ENCODE measurements around the gene FAAP100. TPM values are rescaled to one million over a fixed set of nuclear protein-coding genes. Genes with fewer than 3 reads are reported as not detected.

The FAAP100 gene
- total and polyA plus RNA-seq, 7 donors: 6.6 to 27.2 (median 10.9) TPM

GRCh38 chr17:81503619-81504018 is 48.5 kb downstream of the FAAP100 start:
- Histone ChIP-seq H3K4me1 (peaks cover 0 to 4% (median 3%) of the 10 kb centered on the region in 4 donors), H3K27ac (no peak overlapping the region), H3K27me3 (peaks cover 0 to 4% (median 0%) of the 10 kb centered on the region in 3 donors), H3K4me3 (no peak overlapping the region), H3K36me3 (peaks cover 0 to 4% (median 2%) of the 10 kb centered on the region in 4 donors), H3K9me3 (no peaks in the 10 kb centered on the region)
- no peak for TF ChIP-seq POLR2AphosphoS5 (IDR thresholded peaks at IDR 0.05)
- no peak for TF ChIP-seq CTCF (IDR thresholded peaks at IDR 0.05)
- TF ChIP-seq POLR2A (IDR thresholded peaks at IDR 0.05): no peak
- no peak for TF ChIP-seq EP300 (IDR thresholded peaks at IDR 0.05)
- intact Hi-C loops (cut with DNase I): no loop called here
- DNase-seq: no peak

- Histone ChIP-seq H3K36me3 (no peaks in the 10 kb centered on the region), H3K4me1 (no peaks in the 10 kb centered on the region), H3K9me3 (no peaks in the 10 kb centered on the region), H3K4me3 (no peak overlapping the region), H3K27me3 (peaks cover 0 to 4% (median 0%) of the 10 kb centered on the region in 3 donors), H3K27ac (no peak overlapping the region)
- intact Hi-C loops (cut with DNase I): no loop called here
- DNase-seq: no peak
- 65 to 72% methylated on average over 12 of the region's 12 CpGs for WGBS, 2 donors
- no peak for TF ChIP-seq CTCF (IDR thresholded peaks at IDR 0.05)
Observed at GRCh38 chr17:81502471-81503017, 49.6 kb downstream of the FAAP100 start.

GRCh38 chr17:81500047-81500446 is 52.1 kb downstream of the FAAP100 start:
- H3K27me3 ChIP-seq: peaks cover 0 to 4% (median 0%) of the 10 kb centered on the region in 3 donors
- H3K27ac ChIP-seq: no peak overlapping the region
- H3K4me1 ChIP-seq: no peaks in the 10 kb centered on the region
- H3K4me3 ChIP-seq: no peak overlapping the region
- WGBS, 2 donors: 72 to 73% methylated on average over 7 of the region's 7 CpGs
- no peaks in the 10 kb centered on the region for H3K36me3 ChIP-seq
- TF ChIP-seq POLR2A (IDR thresholded peaks at IDR 0.05): no peak
- TF ChIP-seq EP300 (IDR thresholded peaks at IDR 0.05): no peak
- no peak for TF ChIP-seq POLR2AphosphoS5 (IDR thresholded peaks at IDR 0.05)
- TF ChIP-seq CTCF (IDR thresholded peaks at IDR 0.05): no peak
- no peak for DNase-seq
- intact Hi-C loops (cut with DNase I): no loop called here
- H3K9me3 ChIP-seq: no peaks in the 10 kb centered on the region

GRCh38 chr17:81499601-81499970 is 52.6 kb downstream of the FAAP100 start:
- H3K27me3 ChIP-seq: peaks cover 0 to 4% (median 0%) of the 10 kb centered on the region in 3 donors
- H3K4me3 ChIP-seq: no peak overlapping the region
- no peaks in the 10 kb centered on the region for H3K36me3 ChIP-seq
- no peaks in the 10 kb centered on the region for H3K9me3 ChIP-seq
- TF ChIP-seq POLR2A (IDR thresholded peaks at IDR 0.05) (no peak), POLR2AphosphoS5 (IDR thresholded peaks at IDR 0.05) (no peak), EP300 (IDR thresholded peaks at IDR 0.05) (no peak)
- H3K27ac ChIP-seq: no peak overlapping the region
- intact Hi-C loops (cut with DNase I): no loop called here
- no peaks in the 10 kb centered on the region for H3K4me1 ChIP-seq
- WGBS, 2 donors: 83 to 85% methylated on average over 12 of the region's 12 CpGs
- DNase-seq: no peak

GRCh38 chr17:81498953-81499600 is 53.1 kb downstream of the FAAP100 start:
- no peaks in the 10 kb centered on the region for H3K9me3 ChIP-seq
- intact Hi-C loops (cut with DNase I): no loop called here
- 48 to 68% methylated on average over 64 of the region's 64 CpGs for WGBS, 2 donors
- DNase-seq: no peak
- no peaks in the 10 kb centered on the region for H3K4me1 ChIP-seq
- no peaks in the 10 kb centered on the region for H3K36me3 ChIP-seq
- no peak overlapping the region for H3K4me3 ChIP-seq
- TF ChIP-seq POLR2A (IDR thresholded peaks at IDR 0.05): no peak
- TF ChIP-seq POLR2AphosphoS5 (IDR thresholded peaks at IDR 0.05): no peak
- no peak for TF ChIP-seq CTCF (IDR thresholded peaks at IDR 0.05)
- TF ChIP-seq EP300 (IDR thresholded peaks at IDR 0.05): no peak
- peaks cover 0 to 4% (median 0%) of the 10 kb centered on the region in 3 donors for H3K27me3 ChIP-seq
- H3K27ac ChIP-seq: no peak overlapping the region
